ENCODE results near the gene ODAD3.
A peak's percentile ranks its signal among the peaks of the same experiment; 100 is the strongest.

GRCh38 chr19:11418549-11419506 lies 16.1 kb downstream of the ODAD3 start, which contains the start of gene RGL3:
- TF ChIP-seq FOXK1 (CRISPR knock-in tag; IDR thresholded peaks at IDR 0.05; ENCODE audit: borderline replicate concordance, low read depth), result no peak
- TF ChIP-seq ELF1 (CRISPR knock-in tag; IDR thresholded peaks at IDR 0.05), result peak; percentile 39; the same call in 1 of the 2 replicates
